Astrocyte of the spinal cord (primary cell): Measurements from ENCODE around the gene FBXO11.
"Not testable (repeated sequence)": the region's sequence is repeated elsewhere in the genome, so short reads cannot be mapped to it uniquely, and the experiment has no call there.

Source experiments
- DNase-seq: peaks from one replicate; pipeline ENCODE4 v3.0.0; 2011; ENCODE audit warnings: low read depth, low spot score
- H3K4me3 ChIP-seq: 2 replicates; pipeline ENCODE4 v1.5.1; 2011; ENCODE audit warnings: low read depth, mild to moderate bottlenecking, low read length, moderate library complexity
- CTCF ChIP-seq: IDR thresholded peaks from 2 replicates; pipeline ENCODE4 v1.5.1; 2012; ENCODE audit warnings: low read depth, mild to moderate bottlenecking, low read length, inconsistent platforms
- in situ Hi-C: cut with HindIII; loops from 2 replicates; pipeline ENCODE4 v1.10.0; 2017; ENCODE audit warnings: low sequenced_read_pairs

The FBXO11 gene

GRCh38 chr2:47907039-47907781, 912 bp upstream of the FBXO11 start:
- H3K4me3 ChIP-seq: peak overlapping the region; percentile 89
- in situ Hi-C loops: no loop called here
- no peak for TF ChIP-seq CTCF
- DNase-seq: no peak

- in situ Hi-C loops: no loop called here
- DNase-seq: no peak
- TF ChIP-seq CTCF: no peak
Measured at GRCh38 chr2:47905386-47906156, 727 bp downstream of the FBXO11 start.

GRCh38 chr2:47903781-47904490, 2.4 kb downstream of the FBXO11 start:
- H3K4me3 ChIP-seq: peak overlapping the region; percentile 89
- in situ Hi-C loops: no loop called here
- no peak for DNase-seq
- no peak for TF ChIP-seq CTCF

More at GRCh38 chr2:47905386-47906156, 727 bp downstream of the FBXO11 start:
- H3K4me3 ChIP-seq: peak overlapping the region; percentile 89

GRCh38 chr2:47901892-47902291, 4.4 kb downstream of the FBXO11 start:
- DNase-seq, in situ Hi-C loops, H3K4me3 ChIP-seq: not testable (repeated sequence)

- no peak for DNase-seq
- TF ChIP-seq CTCF: no peak
- in situ Hi-C loops: no loop called here
- H3K4me3 ChIP-seq: no peak overlapping the region
Measured at GRCh38 chr2:47900857-47901256, 5.4 kb downstream of the FBXO11 start.

GRCh38 chr2:47899915-47900816, 6.1 kb downstream of the FBXO11 start:
- no peak for DNase-seq
- H3K4me3 ChIP-seq: no peak overlapping the region
- TF ChIP-seq CTCF: no peak
- in situ Hi-C loops: no loop called here
